WTC11 (cell line): ENCODE data around the gene PSD4. TPM values are rescaled to one million over a fixed set of nuclear protein-coding genes. Genes with fewer than 3 reads are reported as not detected.

ENCODE experiments used
- ATAC-seq: fragments of 200-7000 bp; cut with Tn5 transposase; 2 replicates; pipeline ENCODE4 v1.10.0; 2021; ENCODE audit warnings: mild to moderate bottlenecking, moderate library complexity
- CTCF ChIA-PET: fragments of 300-600 bp; sonication (Branson Sonifier 250); formaldehyde crosslinking; loops from one replicate; lab custom pipeline; 2021; ENCODE audit warnings: antibody characterized with exemption; lab: Charles Lee
- POLR2A ChIA-PET: fragments of 350-600 bp; sonication (Branson Sonifier 250); formaldehyde crosslinking; loops from one replicate; lab custom pipeline; 2021; ENCODE audit warnings: antibody characterized with exemption; lab: Charles Lee
- DNase-seq: peaks from one replicate; pipeline ENCODE4 v3.0.0; 2021; ENCODE audit warnings: low spot score
- H3K27ac Mint-ChIP-seq: 2 replicates; pipeline ENCODE4 v1.8.0; 2021; ENCODE audit warnings: mixed read lengths
- H3K27me3 Mint-ChIP-seq: 2 replicates; pipeline ENCODE4 v1.8.0; 2021; ENCODE audit warnings: low read depth, mild to moderate bottlenecking, moderate library complexity, mixed read lengths
- H3K36me3 Mint-ChIP-seq: 2 replicates; pipeline ENCODE4 v1.8.0; 2021; ENCODE audit warnings: mixed read lengths
- H3K4me1 Mint-ChIP-seq: 2 replicates; pipeline ENCODE4 v1.8.0; 2022; ENCODE audit warnings: mixed read lengths
- H3K4me3 Mint-ChIP-seq: 2 replicates; pipeline ENCODE4 v1.8.0; 2021; ENCODE audit warnings: mild to moderate bottlenecking, moderate library complexity, mixed read lengths
- H3K9me3 Mint-ChIP-seq: 2 replicates; pipeline ENCODE4 v1.8.0; 2021; ENCODE audit warnings: mixed read lengths
- ATF1 ChIP-seq: sonication (generic); formaldehyde crosslinking; IDR thresholded peaks from 2 replicates; pipeline ENCODE4 v1.8.1; 2023; ENCODE audit warnings: mild to moderate bottlenecking, moderate library complexity, missing genetic modification reagents
- ATF2 ChIP-seq: sonication (generic); formaldehyde crosslinking; IDR thresholded peaks from 2 replicates; pipeline ENCODE4 v1.8.1; 2022; ENCODE audit warnings: low read depth, missing genetic modification reagents, borderline replicate concordance
- CREB1 ChIP-seq: sonication (generic); formaldehyde crosslinking; IDR thresholded peaks from 2 replicates; pipeline ENCODE4 v1.8.0; 2023; ENCODE audit warnings: mild to moderate bottlenecking, missing genetic modification reagents
- FOXK1 ChIP-seq: sonication (generic); formaldehyde crosslinking; IDR thresholded peaks from 2 replicates; pipeline ENCODE4 v1.8.0; 2022; ENCODE audit warnings: mild to moderate bottlenecking, moderate library complexity, missing genetic modification reagents
- IRF2 ChIP-seq: sonication (generic); formaldehyde crosslinking; IDR thresholded peaks from 2 replicates; pipeline ENCODE4 v1.8.0; 2022; ENCODE audit warnings: low read depth, missing genetic modification reagents, borderline replicate concordance
- PREB ChIP-seq: sonication (generic); formaldehyde crosslinking; IDR thresholded peaks from 2 replicates; pipeline ENCODE4 v1.8.1; 2022; ENCODE audit warnings: mild to moderate bottlenecking, missing genetic modification reagents, moderate library complexity, borderline replicate concordance
- SMAD3 ChIP-seq: sonication (generic); formaldehyde crosslinking; IDR thresholded peaks from 2 replicates; pipeline ENCODE4 v1.8.0; 2022; ENCODE audit warnings: missing genetic modification reagents, mild to moderate bottlenecking, borderline replicate concordance
- ZNF121 ChIP-seq: sonication (generic); formaldehyde crosslinking; IDR thresholded peaks from 2 replicates; pipeline ENCODE4 v1.8.0; 2023; ENCODE audit warnings: missing genetic modification reagents
- ZNF425 ChIP-seq: fragments of 250-450 bp; sonication (Bioruptor Pico); conservative IDR thresholded peaks from 2 replicates; pipeline ENCODE4 v1.9.0; 2021; ENCODE audit warnings: mild to moderate bottlenecking
- total RNA-seq: library from RNA; stranded (reverse); gene quantifications from 3 replicates; pipeline ENCODE4 v1.2.3, GENCODE V29; 2021
- TF ChIP-seq, protein P1 (sequence below): fragments of 250-450 bp; sonication (Bioruptor Pico); IDR thresholded peaks from 2 replicates; pipeline ENCODE4 v1.9.0; 2021; ENCODE audit warnings: mild to moderate bottlenecking, borderline replicate concordance
- TF ChIP-seq, protein P2 (sequence below): sonication (generic); formaldehyde crosslinking; IDR thresholded peaks from 2 replicates; pipeline ENCODE4 v1.8.1; 2023; ENCODE audit warnings: mild to moderate bottlenecking, missing genetic modification reagents
- TF ChIP-seq, protein P3 (sequence below): sonication (generic); formaldehyde crosslinking; IDR thresholded peaks from 2 replicates; pipeline ENCODE4 v1.8.0; 2022; ENCODE audit warnings: mild to moderate bottlenecking, missing genetic modification reagents
- TF ChIP-seq, protein P4 (sequence below): fragments of 250-450 bp; sonication (Bioruptor Pico); IDR thresholded peaks from 2 replicates; pipeline ENCODE4 v1.9.0; 2021; ENCODE audit warnings: moderate library complexity, mild to moderate bottlenecking, inconsistent platforms, borderline replicate concordance
- TF ChIP-seq, protein P5 (sequence below): sonication (generic); formaldehyde crosslinking; IDR thresholded peaks from 2 replicates; pipeline ENCODE4 v1.8.1; 2023; ENCODE audit warnings: mild to moderate bottlenecking, missing genetic modification reagents

Gene PSD4
- total RNA-seq, 1 experiment from 2014 or later = 1.5 TPM

GRCh38 chr2:113201496-113202304 is 27.9 kb downstream of the PSD4 start (continued):
- TF ChIP-seq, protein P1, sequence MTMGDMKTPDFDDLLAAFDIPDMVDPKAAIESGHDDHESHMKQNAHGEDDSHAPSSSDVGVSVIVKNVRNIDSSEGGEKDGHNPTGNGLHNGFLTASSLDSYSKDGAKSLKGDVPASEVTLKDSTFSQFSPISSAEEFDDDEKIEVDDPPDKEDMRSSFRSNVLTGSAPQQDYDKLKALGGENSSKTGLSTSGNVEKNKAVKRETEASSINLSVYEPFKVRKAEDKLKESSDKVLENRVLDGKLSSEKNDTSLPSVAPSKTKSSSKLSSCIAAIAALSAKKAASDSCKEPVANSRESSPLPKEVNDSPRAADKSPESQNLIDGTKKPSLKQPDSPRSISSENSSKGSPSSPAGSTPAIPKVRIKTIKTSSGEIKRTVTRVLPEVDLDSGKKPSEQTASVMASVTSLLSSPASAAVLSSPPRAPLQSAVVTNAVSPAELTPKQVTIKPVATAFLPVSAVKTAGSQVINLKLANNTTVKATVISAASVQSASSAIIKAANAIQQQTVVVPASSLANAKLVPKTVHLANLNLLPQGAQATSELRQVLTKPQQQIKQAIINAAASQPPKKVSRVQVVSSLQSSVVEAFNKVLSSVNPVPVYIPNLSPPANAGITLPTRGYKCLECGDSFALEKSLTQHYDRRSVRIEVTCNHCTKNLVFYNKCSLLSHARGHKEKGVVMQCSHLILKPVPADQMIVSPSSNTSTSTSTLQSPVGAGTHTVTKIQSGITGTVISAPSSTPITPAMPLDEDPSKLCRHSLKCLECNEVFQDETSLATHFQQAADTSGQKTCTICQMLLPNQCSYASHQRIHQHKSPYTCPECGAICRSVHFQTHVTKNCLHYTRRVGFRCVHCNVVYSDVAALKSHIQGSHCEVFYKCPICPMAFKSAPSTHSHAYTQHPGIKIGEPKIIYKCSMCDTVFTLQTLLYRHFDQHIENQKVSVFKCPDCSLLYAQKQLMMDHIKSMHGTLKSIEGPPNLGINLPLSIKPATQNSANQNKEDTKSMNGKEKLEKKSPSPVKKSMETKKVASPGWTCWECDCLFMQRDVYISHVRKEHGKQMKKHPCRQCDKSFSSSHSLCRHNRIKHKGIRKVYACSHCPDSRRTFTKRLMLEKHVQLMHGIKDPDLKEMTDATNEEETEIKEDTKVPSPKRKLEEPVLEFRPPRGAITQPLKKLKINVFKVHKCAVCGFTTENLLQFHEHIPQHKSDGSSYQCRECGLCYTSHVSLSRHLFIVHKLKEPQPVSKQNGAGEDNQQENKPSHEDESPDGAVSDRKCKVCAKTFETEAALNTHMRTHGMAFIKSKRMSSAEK (CRISPR knock-in tag) = no peak
- TF ChIP-seq SMAD3 (CRISPR knock-in tag) = no peak

- DNase-seq (peak; percentile 30), ATAC-seq (0 out of 2 replicates have a peak, but pooled peaks have one; percentile 3)
- H3K27ac Mint-ChIP-seq = no peak overlapping the region
- CTCF ChIA-PET = interaction anchor here (0.7 to 7.9 kb wide), 9 partner anchors 11 to 168 kb away, joined by 3 to 155 read pairs (median 18); partner anchors contain the start of gene PAX8
- H3K36me3 Mint-ChIP-seq = no peaks in the 10 kb centered on the region
- no peaks in the 10 kb centered on the region for H3K9me3 Mint-ChIP-seq
- TF ChIP-seq, protein P2, sequence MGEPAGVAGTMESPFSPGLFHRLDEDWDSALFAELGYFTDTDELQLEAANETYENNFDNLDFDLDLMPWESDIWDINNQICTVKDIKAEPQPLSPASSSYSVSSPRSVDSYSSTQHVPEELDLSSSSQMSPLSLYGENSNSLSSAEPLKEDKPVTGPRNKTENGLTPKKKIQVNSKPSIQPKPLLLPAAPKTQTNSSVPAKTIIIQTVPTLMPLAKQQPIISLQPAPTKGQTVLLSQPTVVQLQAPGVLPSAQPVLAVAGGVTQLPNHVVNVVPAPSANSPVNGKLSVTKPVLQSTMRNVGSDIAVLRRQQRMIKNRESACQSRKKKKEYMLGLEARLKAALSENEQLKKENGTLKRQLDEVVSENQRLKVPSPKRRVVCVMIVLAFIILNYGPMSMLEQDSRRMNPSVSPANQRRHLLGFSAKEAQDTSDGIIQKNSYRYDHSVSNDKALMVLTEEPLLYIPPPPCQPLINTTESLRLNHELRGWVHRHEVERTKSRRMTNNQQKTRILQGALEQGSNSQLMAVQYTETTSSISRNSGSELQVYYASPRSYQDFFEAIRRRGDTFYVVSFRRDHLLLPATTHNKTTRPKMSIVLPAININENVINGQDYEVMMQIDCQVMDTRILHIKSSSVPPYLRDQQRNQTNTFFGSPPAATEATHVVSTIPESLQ (CRISPR knock-in tag) = no peak
- no peak overlapping the region for H3K4me3 Mint-ChIP-seq
- H3K4me1 Mint-ChIP-seq = peaks cover 6% of the 10 kb centered on the region; the same call in 1 of the 2 replicates
- POLR2A ChIA-PET = no interaction called here
- peaks cover 12% of the 10 kb centered on the region for H3K27me3 Mint-ChIP-seq
Measured at GRCh38 chr2:113202305-113203216, 28.8 kb downstream of the PSD4 start.

- no peak for DNase-seq
- no peak overlapping the region for H3K4me3 Mint-ChIP-seq
- no peak for ATAC-seq
- no peak overlapping the region for H3K27ac Mint-ChIP-seq
- peaks cover 7% of the 10 kb centered on the region for H3K27me3 Mint-ChIP-seq
- H3K9me3 Mint-ChIP-seq = no peaks in the 10 kb centered on the region
- POLR2A ChIA-PET = no interaction called here
- H3K4me1 Mint-ChIP-seq = peaks cover 6% of the 10 kb centered on the region; the same call in 1 of the 2 replicates
- CTCF ChIA-PET = interaction anchor here (0.6 to 7.9 kb wide), 10 partner anchors 11 to 197 kb away, joined by 3 to 155 read pairs (median 16); partner anchors contain the start of gene PAX8
- no peaks in the 10 kb centered on the region for H3K36me3 Mint-ChIP-seq
- TF ChIP-seq, protein P3, sequence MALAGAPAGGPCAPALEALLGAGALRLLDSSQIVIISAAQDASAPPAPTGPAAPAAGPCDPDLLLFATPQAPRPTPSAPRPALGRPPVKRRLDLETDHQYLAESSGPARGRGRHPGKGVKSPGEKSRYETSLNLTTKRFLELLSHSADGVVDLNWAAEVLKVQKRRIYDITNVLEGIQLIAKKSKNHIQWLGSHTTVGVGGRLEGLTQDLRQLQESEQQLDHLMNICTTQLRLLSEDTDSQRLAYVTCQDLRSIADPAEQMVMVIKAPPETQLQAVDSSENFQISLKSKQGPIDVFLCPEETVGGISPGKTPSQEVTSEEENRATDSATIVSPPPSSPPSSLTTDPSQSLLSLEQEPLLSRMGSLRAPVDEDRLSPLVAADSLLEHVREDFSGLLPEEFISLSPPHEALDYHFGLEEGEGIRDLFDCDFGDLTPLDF (CRISPR knock-in tag) = no peak
- TF ChIP-seq ATF2 (CRISPR knock-in tag) (no peak), ZNF425 (CRISPR knock-in tag) (no peak), IRF2 (no peak), FOXK1 (CRISPR knock-in tag) (no peak), ZNF121 (no peak), CREB1 (CRISPR knock-in tag) (no peak), ATF1 (no peak), PREB (no peak)
- TF ChIP-seq, protein P4, sequence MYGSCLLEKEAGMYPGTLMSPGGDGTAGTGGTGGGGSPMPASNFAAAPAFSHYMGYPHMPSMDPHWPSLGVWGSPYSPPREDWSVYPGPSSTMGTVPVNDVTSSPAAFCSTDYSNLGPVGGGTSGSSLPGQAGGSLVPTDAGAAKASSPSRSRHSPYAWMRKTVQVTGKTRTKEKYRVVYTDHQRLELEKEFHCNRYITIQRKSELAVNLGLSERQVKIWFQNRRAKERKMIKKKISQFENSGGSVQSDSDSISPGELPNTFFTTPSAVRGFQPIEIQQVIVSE = no peak
- TF ChIP-seq, protein P5, sequence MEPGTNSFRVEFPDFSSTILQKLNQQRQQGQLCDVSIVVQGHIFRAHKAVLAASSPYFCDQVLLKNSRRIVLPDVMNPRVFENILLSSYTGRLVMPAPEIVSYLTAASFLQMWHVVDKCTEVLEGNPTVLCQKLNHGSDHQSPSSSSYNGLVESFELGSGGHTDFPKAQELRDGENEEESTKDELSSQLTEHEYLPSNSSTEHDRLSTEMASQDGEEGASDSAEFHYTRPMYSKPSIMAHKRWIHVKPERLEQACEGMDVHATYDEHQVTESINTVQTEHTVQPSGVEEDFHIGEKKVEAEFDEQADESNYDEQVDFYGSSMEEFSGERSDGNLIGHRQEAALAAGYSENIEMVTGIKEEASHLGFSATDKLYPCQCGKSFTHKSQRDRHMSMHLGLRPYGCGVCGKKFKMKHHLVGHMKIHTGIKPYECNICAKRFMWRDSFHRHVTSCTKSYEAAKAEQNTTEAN (CRISPR knock-in tag) = no peak
Measured at GRCh38 chr2:113203217-113203530, 29.4 kb downstream of the PSD4 start.
